ENCODE results near the gene KCNH4.

DNA sequence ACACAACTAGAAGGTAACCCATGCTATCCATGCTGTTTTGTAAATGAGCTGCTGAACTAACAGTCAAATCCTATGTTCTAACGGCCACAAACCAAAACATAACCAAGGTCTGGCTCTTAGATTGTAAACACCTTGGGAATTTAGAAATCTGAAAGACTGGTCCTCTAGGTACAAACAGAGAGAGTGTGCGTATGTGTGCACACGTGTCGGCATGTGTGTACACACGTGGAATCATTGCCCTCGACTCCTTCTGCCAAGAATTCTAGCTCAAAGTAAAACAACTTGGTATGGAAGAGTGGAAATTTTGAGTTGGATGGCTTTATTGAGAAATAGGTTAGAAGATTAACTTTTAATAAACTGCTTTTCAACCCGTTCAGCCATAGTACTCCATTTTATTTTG is 31.4 kb upstream of the KCNH4 start:
- TF ChIP-seq, protein P1, sequence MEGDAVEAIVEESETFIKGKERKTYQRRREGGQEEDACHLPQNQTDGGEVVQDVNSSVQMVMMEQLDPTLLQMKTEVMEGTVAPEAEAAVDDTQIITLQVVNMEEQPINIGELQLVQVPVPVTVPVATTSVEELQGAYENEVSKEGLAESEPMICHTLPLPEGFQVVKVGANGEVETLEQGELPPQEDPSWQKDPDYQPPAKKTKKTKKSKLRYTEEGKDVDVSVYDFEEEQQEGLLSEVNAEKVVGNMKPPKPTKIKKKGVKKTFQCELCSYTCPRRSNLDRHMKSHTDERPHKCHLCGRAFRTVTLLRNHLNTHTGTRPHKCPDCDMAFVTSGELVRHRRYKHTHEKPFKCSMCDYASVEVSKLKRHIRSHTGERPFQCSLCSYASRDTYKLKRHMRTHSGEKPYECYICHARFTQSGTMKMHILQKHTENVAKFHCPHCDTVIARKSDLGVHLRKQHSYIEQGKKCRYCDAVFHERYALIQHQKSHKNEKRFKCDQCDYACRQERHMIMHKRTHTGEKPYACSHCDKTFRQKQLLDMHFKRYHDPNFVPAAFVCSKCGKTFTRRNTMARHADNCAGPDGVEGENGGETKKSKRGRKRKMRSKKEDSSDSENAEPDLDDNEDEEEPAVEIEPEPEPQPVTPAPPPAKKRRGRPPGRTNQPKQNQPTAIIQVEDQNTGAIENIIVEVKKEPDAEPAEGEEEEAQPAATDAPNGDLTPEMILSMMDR (IDR thresholded peaks at IDR 0.05), result no peak
- no peak for TF ChIP-seq POLR2A (IDR thresholded peaks at IDR 0.05)
